SK-N-MC (cell line): ENCODE data around the gene RMI2.

Experiments used
- FOXP2 ChIP-seq: optimal IDR thresholded peaks from 2 replicates; pipeline ENCODE3; 2011; ENCODE audit warnings: mild to moderate bottlenecking, moderate library complexity; ENCODE audit not compliant: insufficient read depth; ENCODE audit errors: extremely low read length, control extremely low read depth
- POLR2AphosphoS5 ChIP-seq: IDR thresholded peaks from 2 replicates; pipeline ENCODE4 v1.6.1; 2012; ENCODE audit warnings: mild to moderate bottlenecking, low read depth, low read length, borderline replicate concordance

DNA sequence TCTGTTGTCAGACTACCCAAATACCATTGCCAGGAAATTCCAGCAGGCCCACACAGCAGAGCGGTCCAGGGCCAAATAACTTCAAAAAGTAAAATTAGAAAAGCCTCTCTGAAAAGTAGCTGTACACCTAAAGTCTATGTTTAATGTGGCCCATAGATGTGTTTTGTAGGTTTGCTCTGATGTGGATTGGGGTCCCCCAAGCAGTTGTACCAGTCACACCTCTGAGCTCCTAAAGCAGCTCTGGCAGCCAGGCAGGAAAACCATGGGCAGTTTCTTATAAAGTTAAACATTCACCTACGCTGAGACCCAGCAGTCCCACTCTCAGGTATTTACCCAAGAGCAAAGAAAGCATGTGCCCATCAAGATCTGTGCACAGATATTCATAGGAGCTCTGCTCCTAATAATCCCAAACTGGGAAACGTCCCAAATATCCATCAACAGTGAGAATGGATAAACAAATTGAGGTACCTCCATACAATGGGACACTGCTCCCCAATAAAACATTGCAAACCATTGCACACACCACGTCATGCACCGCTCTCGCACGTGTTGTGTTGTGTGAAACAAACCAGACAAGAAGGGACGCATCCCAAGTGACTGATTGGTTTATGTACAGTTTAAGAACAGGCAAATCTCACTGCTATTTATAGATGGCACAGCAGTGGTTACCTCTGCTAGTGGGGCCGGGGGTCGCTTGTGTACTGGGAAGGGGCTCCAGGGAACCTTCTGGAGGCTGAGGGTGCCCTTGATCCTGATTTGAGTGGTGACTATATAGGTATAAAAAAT, 48.4 kb upstream of the RMI2 start:
- TF ChIP-seq POLR2AphosphoS5, result no peak
- no peak for TF ChIP-seq FOXP2
